CD4-positive, alpha-beta T cell treated with Interleukin-15 for 1 hour (primary cell): ENCODE results near the gene TRAPPC12.

ENCODE experiments used
- DNase-seq: peaks from one replicate; pipeline ENCODE4 v3.0.0-alpha.2; 2020

TRAPPC12 gene

GRCh38 chr2:3457524-3458395, 78.3 kb downstream of the TRAPPC12 start:
- no peak for DNase-seq

GRCh38 chr2:3458396-3459184, 79.1 kb downstream of the TRAPPC12 start:
- DNase-seq: no peak

- no peak for DNase-seq
These were observed 79.9 kb downstream of the TRAPPC12 start for GRCh38 chr2:3459185-3460015.

GRCh38 chr2:3460156-3460555, 80.7 kb downstream of the TRAPPC12 start:
- DNase-seq: no peak

DNA sequence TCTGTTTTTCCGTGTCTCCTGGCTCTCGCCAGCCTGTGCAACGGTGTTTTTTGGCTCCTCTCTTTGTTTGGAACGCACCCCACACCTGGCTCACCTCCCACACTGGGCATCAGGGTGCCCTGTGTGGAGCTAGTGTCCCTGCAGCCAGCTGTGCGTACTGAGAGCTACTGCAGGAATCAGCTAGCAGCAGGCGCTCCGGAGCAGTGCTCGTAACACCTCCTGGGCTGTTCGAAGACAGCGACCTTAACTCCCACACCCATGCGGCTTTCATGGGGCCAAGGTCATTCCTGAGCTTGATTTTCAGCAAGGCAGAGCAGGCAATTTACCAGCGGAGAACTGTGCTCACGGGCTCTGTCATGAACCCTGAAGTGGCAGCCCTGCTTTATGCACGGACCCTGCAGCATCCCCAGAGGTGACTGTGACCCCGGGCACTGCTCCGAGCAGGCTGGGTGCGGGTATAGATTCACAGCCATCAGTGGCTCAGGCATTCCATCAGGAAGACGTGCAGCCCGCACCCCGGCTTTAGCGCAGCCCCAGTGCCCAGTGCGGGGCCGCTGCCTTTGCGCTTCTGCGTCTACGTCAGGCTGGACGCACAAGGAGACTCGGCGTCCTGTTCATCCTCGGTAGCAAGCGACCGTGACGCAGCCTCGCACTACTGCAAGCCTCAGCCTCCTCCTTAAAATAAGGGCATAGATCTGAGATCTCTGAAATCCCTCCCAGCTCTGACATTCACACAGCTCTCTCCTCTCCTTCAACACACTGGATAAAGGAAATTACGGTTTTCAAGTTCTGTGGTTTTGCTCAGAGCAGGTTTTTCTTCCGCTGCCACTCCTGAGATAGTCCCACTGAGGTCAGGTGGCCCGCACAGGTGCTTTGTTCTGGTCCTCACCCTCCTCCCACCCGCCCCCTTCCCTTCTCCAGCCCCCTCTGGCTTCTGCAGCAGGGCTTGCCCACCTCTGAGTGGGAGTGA, 81.6 kb downstream of the TRAPPC12 start:
- no peak for DNase-seq

- DNase-seq: no peak
These were observed 82.5 kb downstream of the TRAPPC12 start for GRCh38 chr2:3461801-3462492.

GRCh38 chr2:3462493-3463104, 83.1 kb downstream of the TRAPPC12 start:
- peak; percentile 13 for DNase-seq

GRCh38 chr2:3463186-3463835, 83.8 kb downstream of the TRAPPC12 start:
- peak; percentile 1 for DNase-seq

GRCh38 chr2:3463944-3464343, 84.5 kb downstream of the TRAPPC12 start:
- peak; percentile 16 for DNase-seq

- peak; percentile 12 for DNase-seq
These were observed 85.0 kb downstream of the TRAPPC12 start for GRCh38 chr2:3464401-3465005.

GRCh38 chr2:3465328-3465727, 85.8 kb downstream of the TRAPPC12 start:
- DNase-seq: no peak

DNA sequence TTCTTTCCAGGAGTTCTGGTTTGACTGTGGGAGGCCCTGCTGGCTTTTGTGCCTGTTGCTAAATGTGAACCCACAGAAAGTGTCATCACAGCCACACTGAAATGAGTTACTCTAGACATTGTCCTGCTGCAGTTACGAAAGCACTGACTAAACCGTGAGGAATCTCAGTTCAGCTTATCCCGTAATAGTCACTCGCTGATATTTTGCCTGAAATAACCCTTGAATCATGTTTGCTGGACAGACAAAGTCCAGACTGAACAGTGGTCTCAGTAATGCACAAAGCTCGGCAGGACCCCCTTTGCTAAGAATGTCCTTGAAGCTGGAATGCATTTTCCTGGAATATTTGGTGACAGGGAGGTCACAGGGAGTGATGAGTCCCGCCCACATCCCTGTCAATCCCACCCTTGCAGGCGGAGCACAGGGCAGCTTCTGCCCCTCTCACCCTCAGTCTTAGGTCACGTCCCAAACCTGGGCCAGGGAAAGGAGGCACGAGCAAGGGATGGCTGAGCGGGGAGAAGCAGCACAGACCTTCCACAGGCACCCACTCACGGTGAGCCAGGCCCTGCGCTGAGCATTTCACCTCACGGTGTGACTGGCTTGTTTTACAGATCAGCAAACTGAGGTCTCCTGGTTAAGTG, 86.5 kb downstream of the TRAPPC12 start:
- DNase-seq: peak; percentile 10

DNA sequence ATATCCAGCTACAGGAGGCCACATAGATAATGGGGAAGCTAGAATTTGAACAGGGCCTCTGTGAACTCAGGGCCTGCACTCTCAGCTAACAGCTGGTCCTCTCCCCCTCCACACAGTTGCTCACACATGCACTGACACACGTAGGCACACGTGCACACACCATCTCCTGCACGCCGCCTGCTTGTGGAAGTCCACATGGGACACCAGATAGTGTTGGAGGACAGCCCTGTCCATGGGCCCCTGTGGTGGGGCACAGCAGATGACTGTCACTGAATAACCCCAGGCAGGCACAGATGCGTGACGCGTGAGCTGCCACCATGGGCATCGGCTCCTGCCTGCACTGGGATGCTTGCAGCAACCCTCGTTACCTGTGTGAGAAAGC, 87.0 kb downstream of the TRAPPC12 start:
- peak; percentile 6 for DNase-seq

DNA sequence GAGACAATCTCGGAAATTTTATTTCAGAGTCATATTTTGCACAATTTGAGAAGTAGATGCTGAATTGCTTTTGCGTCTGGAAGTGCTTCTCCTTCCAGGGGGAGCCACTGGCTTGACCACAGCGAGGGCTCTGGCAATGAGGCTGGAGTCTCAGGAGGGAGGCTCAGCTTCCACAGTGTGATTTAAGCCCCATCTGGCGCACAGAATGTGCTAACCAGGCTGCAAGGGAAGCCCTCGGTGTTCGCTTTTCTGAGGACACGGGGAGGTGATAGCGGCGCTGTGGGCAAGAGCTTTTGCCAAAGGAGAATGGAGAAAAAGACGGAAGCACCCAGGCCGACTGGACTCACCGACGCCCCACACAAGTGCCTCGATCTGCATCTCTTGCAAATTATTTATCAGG, 87.5 kb downstream of the TRAPPC12 start:
- DNase-seq: no peak

- no peak for DNase-seq
These were observed 88.2 kb downstream of the TRAPPC12 start for GRCh38 chr2:3467654-3468053.

GRCh38 chr2:3468296-3468988, 88.9 kb downstream of the TRAPPC12 start:
- DNase-seq: no peak

DNA sequence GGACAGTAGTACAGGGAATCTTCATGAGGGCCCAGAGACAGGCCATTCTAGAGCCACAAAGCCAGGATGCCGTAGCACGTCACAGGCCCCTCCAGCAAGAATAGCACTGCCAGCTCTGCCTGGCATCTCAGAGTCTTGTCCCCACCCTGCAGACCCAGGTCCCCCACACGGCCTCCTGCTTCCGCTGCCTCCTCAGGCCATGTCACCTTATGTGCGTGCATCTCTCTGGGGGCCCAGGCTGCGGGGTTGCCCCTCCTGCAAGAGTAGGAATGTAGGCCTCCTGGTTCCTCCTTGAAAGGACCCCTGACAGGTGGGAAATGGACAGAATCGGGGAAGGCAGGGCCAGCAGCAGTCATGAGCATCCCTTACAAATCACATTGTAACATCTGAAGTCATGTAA, 90.0 kb downstream of the TRAPPC12 start:
- DNase-seq: no peak

GRCh38 chr2:3470166-3470651, 90.7 kb downstream of the TRAPPC12 start:
- DNase-seq: no peak
